ENCODE results near the gene ISG20L2.

The ISG20L2 gene

DNA sequence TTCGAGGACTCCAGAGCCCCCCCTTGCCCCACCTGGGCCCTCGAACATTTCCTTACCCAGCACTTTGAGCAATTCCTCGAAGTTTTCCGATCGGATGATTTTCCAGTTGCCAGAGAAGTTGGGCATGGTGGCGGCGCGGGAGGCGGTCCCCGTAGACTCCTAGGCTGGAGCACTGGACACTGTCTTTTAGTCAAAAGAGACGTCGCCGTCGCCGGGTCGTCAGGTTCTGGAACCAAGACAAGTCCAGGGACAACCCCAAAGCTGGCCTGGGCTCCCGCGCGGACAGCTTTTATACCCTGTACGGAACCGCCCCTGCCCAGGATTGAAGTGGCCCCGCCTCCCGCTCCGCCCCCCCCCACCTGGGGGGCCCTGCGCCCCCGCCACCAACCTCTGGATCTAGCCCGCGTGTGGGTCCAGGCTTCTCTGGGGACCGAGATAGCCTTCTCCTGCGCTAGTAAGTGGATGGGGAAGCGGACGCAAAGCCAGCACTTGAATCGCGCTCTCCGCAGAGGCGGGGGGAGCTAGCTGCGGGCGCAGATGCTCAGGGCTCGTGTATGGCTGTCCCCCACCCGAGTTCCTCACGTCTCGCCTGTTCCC lies 23.1 kb downstream of the ISG20L2 start, which contains the start of gene CRABP2:
TSS of gene CRABP2 (minus strand) at position 263 of the 597 bp plus-strand sequence. CDS start at position 126, 137 bp downstream.
- H3K4me3 ChIP-seq (ENCODE audit: low read length): peak within 1 kb of the TSS; percentile 69
- DNase-seq (ENCODE audit: low read depth): peak; percentile 45
- TF ChIP-seq, protein P1, sequence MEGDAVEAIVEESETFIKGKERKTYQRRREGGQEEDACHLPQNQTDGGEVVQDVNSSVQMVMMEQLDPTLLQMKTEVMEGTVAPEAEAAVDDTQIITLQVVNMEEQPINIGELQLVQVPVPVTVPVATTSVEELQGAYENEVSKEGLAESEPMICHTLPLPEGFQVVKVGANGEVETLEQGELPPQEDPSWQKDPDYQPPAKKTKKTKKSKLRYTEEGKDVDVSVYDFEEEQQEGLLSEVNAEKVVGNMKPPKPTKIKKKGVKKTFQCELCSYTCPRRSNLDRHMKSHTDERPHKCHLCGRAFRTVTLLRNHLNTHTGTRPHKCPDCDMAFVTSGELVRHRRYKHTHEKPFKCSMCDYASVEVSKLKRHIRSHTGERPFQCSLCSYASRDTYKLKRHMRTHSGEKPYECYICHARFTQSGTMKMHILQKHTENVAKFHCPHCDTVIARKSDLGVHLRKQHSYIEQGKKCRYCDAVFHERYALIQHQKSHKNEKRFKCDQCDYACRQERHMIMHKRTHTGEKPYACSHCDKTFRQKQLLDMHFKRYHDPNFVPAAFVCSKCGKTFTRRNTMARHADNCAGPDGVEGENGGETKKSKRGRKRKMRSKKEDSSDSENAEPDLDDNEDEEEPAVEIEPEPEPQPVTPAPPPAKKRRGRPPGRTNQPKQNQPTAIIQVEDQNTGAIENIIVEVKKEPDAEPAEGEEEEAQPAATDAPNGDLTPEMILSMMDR (conservative IDR thresholded peaks at IDR 0.05; ENCODE audit: low read length): no peak

DNA sequence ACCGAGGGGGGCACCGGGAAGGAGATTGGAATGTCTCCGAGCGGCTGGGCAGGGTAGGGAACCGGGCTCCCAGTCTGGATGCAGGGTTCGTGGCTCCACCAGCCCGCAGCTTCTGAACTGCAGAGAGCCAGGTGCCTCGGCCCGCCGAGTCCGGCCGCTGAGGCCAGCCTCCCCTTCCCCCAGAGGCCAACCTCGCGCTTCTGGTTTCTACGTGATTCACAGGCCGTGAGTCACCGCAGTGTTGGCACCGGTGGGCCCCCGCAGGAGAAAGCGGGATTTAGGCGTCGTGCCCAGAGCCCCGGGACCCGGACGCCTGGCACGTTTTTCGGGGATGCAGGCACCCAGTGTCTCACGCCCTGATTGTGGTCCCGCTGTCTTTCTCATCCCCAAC lies 23.6 kb downstream of the ISG20L2 start:
- H3K4me3 ChIP-seq (ENCODE audit: low read length): peak overlapping the region; percentile 69
- TF ChIP-seq, protein P1 (conservative IDR thresholded peaks at IDR 0.05; ENCODE audit: low read length): no peak
- DNase-seq (ENCODE audit: low read depth): peak; percentile 62

DNA sequence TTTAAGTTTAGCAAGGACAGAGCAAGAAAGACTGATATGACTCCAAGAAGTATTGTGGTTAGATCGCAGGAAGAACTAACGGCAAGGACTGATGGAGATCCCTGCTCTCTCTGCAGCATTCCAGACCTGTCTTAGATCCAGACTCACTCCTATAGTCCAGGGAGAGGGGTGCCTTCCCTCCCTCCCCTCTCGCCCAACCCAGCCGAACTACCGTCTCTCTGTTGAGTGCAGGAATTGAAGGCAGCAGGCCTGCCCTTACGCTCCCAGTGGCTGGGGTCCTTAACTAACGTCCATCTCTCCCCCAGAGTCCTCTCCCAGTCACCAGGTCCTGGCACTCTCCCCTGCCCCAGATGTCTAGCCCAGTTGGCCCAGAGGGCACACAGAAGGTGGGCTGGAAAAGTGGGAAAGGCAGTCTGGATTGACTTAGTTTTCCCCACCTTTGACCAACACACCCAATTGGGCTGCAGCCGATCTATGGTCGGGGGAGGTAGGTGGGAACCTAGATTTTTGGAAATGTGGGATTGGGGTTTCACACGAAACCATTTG lies 24.3 kb downstream of the ISG20L2 start:
- H3K4me3 ChIP-seq (ENCODE audit: low read length): peak overlapping the region; percentile 69
- TF ChIP-seq, protein P1 (conservative IDR thresholded peaks at IDR 0.05; ENCODE audit: low read length): no peak
- no peak for DNase-seq (ENCODE audit: low read depth)

DNA sequence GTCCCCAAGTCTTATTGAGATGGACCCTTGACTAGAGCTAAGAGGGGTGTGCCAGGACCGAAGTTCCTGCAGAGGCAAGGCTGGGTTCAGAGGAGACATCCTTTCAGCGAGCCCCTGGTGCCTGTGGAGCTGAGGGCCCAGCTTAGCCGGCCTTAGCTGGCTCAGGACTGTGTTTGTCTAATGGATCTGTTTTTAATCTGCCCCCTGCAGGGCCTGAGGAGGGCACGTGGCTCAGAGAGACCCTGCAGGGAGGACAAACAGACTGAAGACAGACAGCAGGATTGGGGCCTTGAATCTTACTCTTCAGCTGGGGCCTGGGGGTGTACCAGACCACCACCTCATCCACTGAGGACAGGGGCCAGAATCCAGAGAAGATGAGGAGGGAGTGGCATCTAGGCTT lies 24.8 kb downstream of the ISG20L2 start:
- no peak for DNase-seq (ENCODE audit: low read depth)
- peak overlapping the region; percentile 69 for H3K4me3 ChIP-seq (ENCODE audit: low read length)
- TF ChIP-seq, protein P1 (conservative IDR thresholded peaks at IDR 0.05; ENCODE audit: low read length): no peak

DNA sequence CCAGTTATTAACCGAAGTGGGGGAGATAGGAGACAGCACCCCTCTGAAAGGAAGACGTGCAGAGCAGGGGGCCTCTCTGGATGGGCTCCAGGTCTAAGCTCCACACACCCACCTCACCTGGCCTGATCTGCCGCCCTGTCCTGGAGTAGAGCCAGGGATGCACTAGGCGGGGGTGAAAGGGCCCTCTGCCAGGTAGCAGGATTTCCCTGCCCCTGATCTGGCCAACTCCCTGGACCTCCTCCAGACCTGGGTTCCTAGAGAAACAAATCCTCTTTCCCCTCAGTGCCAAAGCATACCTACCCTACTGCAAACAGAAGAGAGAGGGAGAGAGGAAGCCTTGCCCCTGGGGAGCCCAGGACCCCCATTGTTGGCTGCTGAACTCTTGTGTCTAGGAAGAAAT lies 25.2 kb downstream of the ISG20L2 start:
- H3K4me3 ChIP-seq (ENCODE audit: low read length): peak overlapping the region; percentile 69
- TF ChIP-seq, protein P1 (conservative IDR thresholded peaks at IDR 0.05; ENCODE audit: low read length): no peak
- DNase-seq (ENCODE audit: low read depth): no peak

DNA sequence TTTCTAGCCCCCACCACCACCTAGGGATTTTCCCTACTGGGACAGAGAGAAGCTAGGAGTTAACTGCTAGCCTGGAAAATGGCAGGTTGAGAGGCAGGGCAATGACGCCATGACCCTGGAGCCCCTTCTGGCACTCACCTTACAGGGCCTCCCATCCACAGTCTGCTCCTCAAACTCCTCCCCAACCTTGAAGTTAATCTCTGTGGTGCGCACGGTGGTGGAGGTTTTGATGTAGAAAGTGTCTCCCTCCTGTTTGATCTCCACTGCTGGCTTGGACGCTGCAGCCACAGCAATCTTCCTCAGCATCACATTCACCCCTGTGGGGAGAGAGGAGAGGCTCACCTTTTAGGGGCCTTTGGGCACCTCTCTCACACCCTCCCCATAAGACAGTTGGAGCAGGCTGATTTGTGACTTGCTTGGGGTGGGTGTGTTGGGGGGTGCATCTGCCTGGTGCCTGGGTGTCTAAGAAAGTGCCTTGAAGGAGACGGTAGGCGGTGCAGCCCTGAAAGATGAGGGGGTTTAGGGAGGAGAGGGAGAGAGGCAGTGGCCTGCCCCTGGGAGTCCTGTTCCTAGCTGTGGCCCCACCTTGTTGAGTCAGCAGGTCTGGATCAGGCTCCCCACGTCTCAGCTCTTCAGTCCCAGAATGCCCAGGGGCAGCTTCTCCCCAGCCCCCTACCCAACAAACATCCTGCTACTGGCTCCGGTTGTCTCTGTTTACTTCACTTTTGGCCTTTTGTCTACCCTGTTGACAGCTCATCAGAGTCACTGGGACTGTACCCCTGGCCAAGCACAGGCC lies 27.6 kb downstream of the ISG20L2 start:
- TF ChIP-seq, protein P1 (conservative IDR thresholded peaks at IDR 0.05; ENCODE audit: low read length): no peak
- DNase-seq (ENCODE audit: low read depth): no peak
- no peak overlapping the region for H3K4me3 ChIP-seq (ENCODE audit: low read length)

All from AG10803 (cell line).